ENCODE data around the gene MDM2. TPM values are rescaled to one million over a fixed set of nuclear protein-coding genes. Genes with fewer than 3 reads are reported as not detected.
"Not testable (repeated sequence)": the region's sequence is repeated elsewhere in the genome, so short reads cannot be mapped to it uniquely, and the experiment has no call there.

MDM2 gene
- total and polyA plus RNA-seq, 8 donors, result 30.7 to 132 (median 56.8) TPM

DNA sequence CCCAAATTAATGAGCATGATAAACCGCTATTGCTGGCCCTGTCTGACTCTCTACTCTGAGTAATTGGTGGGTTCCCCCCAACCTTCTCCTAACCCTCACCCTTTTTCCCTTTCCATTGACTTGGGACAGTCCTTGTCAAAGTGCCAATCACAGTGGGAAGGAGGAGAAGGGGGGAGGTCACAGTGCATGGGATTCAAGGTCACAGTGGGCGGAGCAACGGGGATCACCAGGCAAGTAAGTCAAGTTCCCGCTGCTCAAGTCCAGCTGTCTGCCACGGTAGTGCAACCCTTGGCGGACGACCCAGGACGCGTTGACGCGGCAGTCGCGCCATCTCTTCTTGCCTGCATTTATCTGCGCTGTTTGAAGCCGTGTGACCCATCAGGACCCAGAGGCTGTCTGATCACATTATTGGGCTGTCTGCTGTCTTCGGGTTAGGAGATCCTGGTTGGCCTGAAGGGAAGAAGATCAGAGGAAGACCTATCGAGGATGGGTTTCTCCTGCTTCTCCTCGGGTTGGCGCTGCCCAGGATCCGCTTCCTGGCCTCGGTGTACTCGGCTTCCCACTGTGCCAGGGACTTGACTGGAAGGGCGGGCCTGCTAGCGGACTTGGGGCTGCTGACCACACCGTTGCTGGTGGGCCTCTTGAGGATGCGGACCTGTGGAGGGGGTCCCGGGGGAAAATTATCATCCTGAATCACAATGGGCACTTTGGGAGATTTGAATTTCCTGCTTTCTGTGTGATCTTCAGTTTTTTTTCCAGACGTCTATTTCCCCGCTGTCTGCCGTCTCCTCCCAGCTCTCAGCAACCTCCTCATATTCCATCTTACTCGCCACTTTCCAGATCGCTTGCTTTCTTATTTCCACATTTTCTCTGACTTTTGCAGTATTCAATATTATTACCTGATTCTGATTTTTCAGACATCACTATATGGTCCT is 3.1 kb upstream of the MDM2 start:
- DNase-seq (peak; percentile 46 to 76 (median 68)), FAIRE-seq (no peak), ATAC-seq (peak in 2 of 4 donors; percentile 8 to 20)
- Histone ChIP-seq H3K27ac (peak overlapping the region; percentile 11 to 67 (median 20)), H3K36me3 (peaks cover 0 to 4% (median 2%) of the 10 kb centered on the region in 3 donors), H3K4me3 (peak overlapping the region in 2 of 4 donors; percentile 10 to 24), H3K4me1 (peaks cover 4 to 21% (median 14%) of the 10 kb centered on the region in 3 donors), H3K27me3 (no peaks in the 10 kb centered on the region), H3K9me3 (no peaks in the 10 kb centered on the region)
- WGBS, 2 donors, result 47 to 57% methylated on average over 32 of the region's 32 CpGs
- TF ChIP-seq, protein P1, sequence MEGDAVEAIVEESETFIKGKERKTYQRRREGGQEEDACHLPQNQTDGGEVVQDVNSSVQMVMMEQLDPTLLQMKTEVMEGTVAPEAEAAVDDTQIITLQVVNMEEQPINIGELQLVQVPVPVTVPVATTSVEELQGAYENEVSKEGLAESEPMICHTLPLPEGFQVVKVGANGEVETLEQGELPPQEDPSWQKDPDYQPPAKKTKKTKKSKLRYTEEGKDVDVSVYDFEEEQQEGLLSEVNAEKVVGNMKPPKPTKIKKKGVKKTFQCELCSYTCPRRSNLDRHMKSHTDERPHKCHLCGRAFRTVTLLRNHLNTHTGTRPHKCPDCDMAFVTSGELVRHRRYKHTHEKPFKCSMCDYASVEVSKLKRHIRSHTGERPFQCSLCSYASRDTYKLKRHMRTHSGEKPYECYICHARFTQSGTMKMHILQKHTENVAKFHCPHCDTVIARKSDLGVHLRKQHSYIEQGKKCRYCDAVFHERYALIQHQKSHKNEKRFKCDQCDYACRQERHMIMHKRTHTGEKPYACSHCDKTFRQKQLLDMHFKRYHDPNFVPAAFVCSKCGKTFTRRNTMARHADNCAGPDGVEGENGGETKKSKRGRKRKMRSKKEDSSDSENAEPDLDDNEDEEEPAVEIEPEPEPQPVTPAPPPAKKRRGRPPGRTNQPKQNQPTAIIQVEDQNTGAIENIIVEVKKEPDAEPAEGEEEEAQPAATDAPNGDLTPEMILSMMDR (IDR thresholded peaks at IDR 0.05), result no peak
- intact Hi-C loops (cut with DNase I), result no loop called here

DNA sequence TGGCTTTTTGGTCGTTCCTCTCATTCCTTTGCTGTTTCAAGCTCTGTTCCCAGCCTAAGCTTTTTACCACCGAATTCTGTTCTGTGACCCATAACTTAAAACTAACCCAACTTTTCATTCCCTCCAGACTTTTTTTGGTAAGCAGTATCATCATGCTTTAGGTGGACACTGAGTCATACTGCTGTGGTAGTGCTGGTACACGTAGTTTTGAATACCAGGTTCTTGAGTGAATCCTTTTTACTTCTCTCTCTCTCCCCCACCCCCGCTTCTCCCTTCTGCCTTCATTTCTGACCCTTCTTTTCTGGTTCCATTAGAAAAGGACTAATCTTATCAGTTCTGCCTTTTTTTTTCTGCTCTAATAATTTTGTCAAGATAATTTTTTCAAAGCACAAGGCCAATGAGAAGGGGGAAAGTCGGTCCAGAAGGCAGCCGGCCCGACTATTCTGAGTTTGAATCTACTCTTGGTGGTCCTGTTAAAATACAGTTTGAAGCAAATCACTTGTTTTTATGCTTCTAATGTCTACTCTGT is 2.3 kb upstream of the MDM2 start:
- Histone ChIP-seq H3K4me3 (peak overlapping the region in 1 of 4 donors; percentile 24), H3K9me3 (no peaks in the 10 kb centered on the region), H3K36me3 (peaks cover 0 to 10% (median 5%) of the 10 kb centered on the region in 3 donors), H3K4me1 (peaks cover 4 to 17% (median 10%) of the 10 kb centered on the region in 3 donors), H3K27ac (peak overlapping the region in 1 of 4 donors; percentile 67), H3K27me3 (no peaks in the 10 kb centered on the region)
- TF ChIP-seq, protein P1 (IDR thresholded peaks at IDR 0.05), result no peak
- FAIRE-seq (no peak), DNase-seq (no peak), ATAC-seq (no peak)
- intact Hi-C loops (cut with DNase I), result no loop called here
- WGBS, 2 donors, result 43 to 54% methylated on average over 7 of the region's 7 CpGs

DNA sequence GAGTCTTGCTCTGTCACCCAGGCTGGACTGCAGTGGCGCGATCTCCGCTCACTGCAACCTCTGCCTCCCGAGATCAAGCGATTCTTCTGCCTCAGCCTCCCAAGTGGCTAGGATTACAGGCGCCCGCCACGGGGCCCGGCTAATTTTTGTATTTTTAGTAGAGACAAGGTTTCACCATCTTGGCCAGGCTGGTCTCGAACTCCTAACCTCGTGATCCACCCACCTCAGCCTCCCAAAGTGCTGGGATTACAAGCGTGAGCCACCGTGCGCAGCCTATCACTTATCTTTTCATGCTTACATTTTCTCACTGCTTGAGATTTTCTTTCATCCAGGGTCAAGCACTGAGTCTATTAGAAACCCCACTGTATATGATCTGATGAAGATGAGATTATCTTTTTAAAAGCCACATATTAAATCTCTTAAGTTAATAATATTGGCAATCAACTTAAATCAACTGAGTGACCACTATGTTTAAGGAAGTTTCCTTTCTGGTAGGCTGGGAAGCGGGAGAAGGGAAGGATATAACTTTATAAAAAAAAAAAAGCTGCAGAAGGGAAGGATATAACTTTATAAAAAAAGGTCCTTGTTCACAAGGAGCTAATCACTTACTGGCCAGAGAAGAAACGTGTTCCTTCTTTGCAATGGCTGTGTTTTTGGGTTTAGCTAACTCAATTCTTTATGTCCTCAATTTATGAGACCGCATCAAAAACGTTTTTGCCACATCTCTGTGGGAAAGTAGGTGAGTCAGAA is 1.3 kb upstream of the MDM2 start:
- WGBS, 2 donors, result 68 to 78% methylated on average over 18 of the region's 18 CpGs
- peak overlapping the region; percentile 59 to 97 (median 76) for H3K4me3 ChIP-seq
- intact Hi-C loops (cut with DNase I), result no loop called here
- H3K27me3 ChIP-seq, result no peaks in the 10 kb centered on the region
- no peak for DNase-seq
- H3K4me1 ChIP-seq, result peaks cover 4 to 24% (median 6%) of the 10 kb centered on the region in 3 donors
- no peaks in the 10 kb centered on the region for H3K9me3 ChIP-seq
- ATAC-seq, result no peak
- peak overlapping the region; percentile 93 to 99 (median 97) for H3K27ac ChIP-seq
- peaks cover 0 to 18% (median 5%) of the 10 kb centered on the region in 3 donors for H3K36me3 ChIP-seq
- FAIRE-seq, result no peak
- TF ChIP-seq, protein P1 (IDR thresholded peaks at IDR 0.05), result no peak

DNA sequence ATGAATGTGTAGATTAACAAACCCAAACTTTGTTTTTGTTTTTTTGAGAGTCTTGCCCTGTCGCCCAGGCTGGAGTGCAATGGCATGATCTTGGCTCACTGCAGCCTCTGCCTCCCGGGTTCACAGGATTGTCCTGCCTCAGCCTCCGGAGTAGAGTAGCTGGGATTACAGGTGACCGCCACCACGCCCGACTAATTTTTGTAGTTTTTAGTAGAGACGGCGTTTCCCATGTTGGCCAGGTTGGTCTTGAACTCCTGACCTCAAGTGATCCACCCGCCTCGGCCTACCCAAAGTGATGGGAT is 752 bp upstream of the MDM2 start:
- ATAC-seq, result not testable (repeated sequence)
- 2 to 5% methylated on average over 10 of the region's 10 CpGs for WGBS, 2 donors

More for the DNA sequence above, 752 bp upstream of the MDM2 start:
- Histone ChIP-seq H3K4me3 (peak overlapping the region; percentile 59 to 97 (median 76)), H3K4me1 (peaks cover 4 to 30% (median 9%) of the 10 kb centered on the region in 3 donors), H3K27ac (peak overlapping the region; percentile 93 to 99 (median 97)), H3K36me3 (peaks cover 0 to 18% (median 5%) of the 10 kb centered on the region in 3 donors)
- intact Hi-C loops (cut with DNase I); H3K27me3 ChIP-seq; H3K9me3 ChIP-seq; DNase-seq; FAIRE-seq: not testable (repeated sequence)

Measured in pancreas (tissue), 10 donors.